ENCODE data around the gene TAF11L13.
"Not testable (repeated sequence)": the region's sequence is repeated elsewhere in the genome, so short reads cannot be mapped to it uniquely, and the experiment has no call there.

TAF11L13 gene

GRCh38 chr5:17631788-17632187, at the start of gene TAF11L13:
TAF11L13 (plus strand) TSS chr5:17632088.
- DNase-seq: not testable (repeated sequence)

- not testable (repeated sequence) for DNase-seq
Measured at GRCh38 chr5:17585658-17586057, 46.2 kb upstream of the TAF11L13 start, which contains the start of gene TAF11L7. TAF11L7 (minus strand) TSS chr5:17585758.

GRCh38 chr5:17590860-17591259, 41.0 kb upstream of the TAF11L13 start, which contains the start of gene TAF11L8:
TAF11L8 (minus strand) TSS chr5:17590960.
- not testable (repeated sequence) for DNase-seq

GRCh38 chr5:17594255-17594654, 37.6 kb upstream of the TAF11L13 start, which contains the start of gene TAF11L9:
TAF11L9 (minus strand) TSS chr5:17594394.
- DNase-seq: not testable (repeated sequence)

GRCh38 chr5:17597728-17598127, 34.2 kb upstream of the TAF11L13 start, which contains the start of gene TAF11L10:
TAF11L10 (minus strand) TSS chr5:17597828.
- not testable (repeated sequence) for DNase-seq

GRCh38 chr5:17603880-17604279, 28.0 kb upstream of the TAF11L13 start, which contains the start of gene TAF11L11:
TAF11L11 (plus strand) TSS chr5:17604183.
- DNase-seq: not testable (repeated sequence)

- no peak for DNase-seq
Measured at GRCh38 chr5:17604951-17605350, 26.9 kb upstream of the TAF11L13 start.

GRCh38 chr5:17607461-17607860, 24.4 kb upstream of the TAF11L13 start:
- not testable (repeated sequence) for DNase-seq

- not testable (repeated sequence) for DNase-seq
Measured at GRCh38 chr5:17610092-17610491, 21.8 kb upstream of the TAF11L13 start, which contains the start of gene TAF11L12. TAF11L12 (plus strand) TSS chr5:17610392.

GRCh38 chr5:17614872-17615605, 16.8 kb upstream of the TAF11L13 start:
- no peak for DNase-seq

- no peak for DNase-seq
Measured at GRCh38 chr5:17619354-17619753, 12.5 kb upstream of the TAF11L13 start.

GRCh38 chr5:17620627-17621026, 11.3 kb upstream of the TAF11L13 start:
- no peak for DNase-seq

GRCh38 chr5:17625686-17626085, 6.2 kb upstream of the TAF11L13 start:
- DNase-seq: no peak

- DNase-seq: no peak
Measured at GRCh38 chr5:17634160-17634559, 2.3 kb downstream of the TAF11L13 start, which contains the start of gene TAF11L14. TAF11L14 (plus strand) TSS chr5:17634460.

GRCh38 chr5:17649232-17649631, 17.3 kb downstream of the TAF11L13 start:
- DNase-seq: not testable (repeated sequence)

GRCh38 chr5:17655201-17655759, 23.4 kb downstream of the TAF11L13 start:
- not testable (repeated sequence) for DNase-seq

GRCh38 chr5:17655921-17656320, 24.0 kb downstream of the TAF11L13 start:
- no peak for DNase-seq

GRCh38 chr5:17663182-17663581, 31.3 kb downstream of the TAF11L13 start:
- DNase-seq: no peak

- no peak for DNase-seq
Measured at GRCh38 chr5:17665836-17666235, 33.9 kb downstream of the TAF11L13 start.

- DNase-seq: no peak
Measured at GRCh38 chr5:17666726-17667235, 34.9 kb downstream of the TAF11L13 start.

- no peak for DNase-seq
Measured at GRCh38 chr5:17670353-17670752, 38.5 kb downstream of the TAF11L13 start.

GRCh38 chr5:17678751-17679324, 47.0 kb downstream of the TAF11L13 start:
- DNase-seq: no peak

GRCh38 chr5:17679597-17680203, 47.8 kb downstream of the TAF11L13 start:
- no peak for DNase-seq
